CD4-positive, alpha-beta memory T cell (primary cell): ENCODE results near the gene MLLT6. TPM values are rescaled to one million over a fixed set of nuclear protein-coding genes. Genes with fewer than 3 reads are reported as not detected.
A peak's percentile ranks its signal among the peaks of the same experiment; 100 is the strongest.

ENCODE experiments used
- CTCF ChIA-PET: fragments of 350-600 bp; sonication (Branson Sonifier 250); formaldehyde crosslinking; loops from one replicate; lab custom pipeline; 2021; ENCODE audit warnings: inconsistent platforms; ENCODE audit not compliant: partially characterized antibody; lab: Charles Lee
- POLR2A ChIA-PET: fragments of 350-600 bp; sonication (Branson Sonifier 250); formaldehyde crosslinking; loops from one replicate; lab custom pipeline; 2021; ENCODE audit not compliant: partially characterized antibody; lab: Charles Lee
- DNase-seq, 5 donors: peaks; one replicate each; pipeline versions ENCODE4 v3.0.0 to v3.0.0-alpha.2; 2020 to 2022; ENCODE audit warnings: mixed read lengths in 1 of 5
- H3K27ac ChIP-seq: one replicate; pipeline ENCODE4 v1.7.0; 2013; ENCODE audit warnings: low read depth, low read length
- H3K27me3 ChIP-seq: 2 replicates; pipeline ENCODE4 v1.7.0; 2013; ENCODE audit warnings: mild to moderate bottlenecking, low read length, moderate library complexity; ENCODE audit not compliant: insufficient read depth
- H3K36me3 ChIP-seq: 2 replicates; pipeline ENCODE4 v1.7.0; 2013; ENCODE audit warnings: mild to moderate bottlenecking, low read length, moderate library complexity; ENCODE audit not compliant: insufficient read depth
- H3K4me1 ChIP-seq: 2 replicates; pipeline ENCODE4 v1.7.0; 2013; ENCODE audit warnings: mild to moderate bottlenecking, low read length, moderate library complexity; ENCODE audit not compliant: insufficient read depth
- H3K4me3 ChIP-seq, 2 donors: one replicate each; pipeline ENCODE4 v1.7.0; 2013; ENCODE audit warnings: low read length in 2 of 2, mild to moderate bottlenecking in 1 of 2
- H3K9me3 ChIP-seq, 2 donors: one replicate each; pipeline ENCODE4 v1.7.0; 2013; ENCODE audit warnings: low read length in 2 of 2, control low read depth in 1 of 2; ENCODE audit not compliant: control insufficient read depth in 1 of 2
- H3K27ac Mint-ChIP-seq, 7 donors: one replicate each; pipeline ENCODE4 v1.8.0; 2020 to 2021; ENCODE audit warnings: mixed read lengths in 7 of 7, mild to moderate bottlenecking in 6 of 7, inconsistent platforms in 3 of 7, moderate library complexity in 3 of 7
- H3K27me3 Mint-ChIP-seq, 2 donors: one replicate each; pipeline ENCODE4 v1.8.0; 2020 to 2021; ENCODE audit warnings: mixed read lengths in 2 of 2
- H3K36me3 Mint-ChIP-seq, 2 donors: one replicate each; pipeline ENCODE4 v1.8.0; 2020 to 2021; ENCODE audit warnings: mixed read lengths in 2 of 2, inconsistent platforms in 1 of 2, mild to moderate bottlenecking in 1 of 2
- H3K4me1 Mint-ChIP-seq, 4 donors: one replicate each; pipeline ENCODE4 v1.8.0; 2020 to 2021; ENCODE audit warnings: mixed read lengths in 4 of 4, mild to moderate bottlenecking in 1 of 4
- H3K4me3 Mint-ChIP-seq, 8 donors: one replicate each; pipeline ENCODE4 v1.8.0; 2020 to 2021; ENCODE audit warnings: mixed read lengths in 8 of 8, mild to moderate bottlenecking in 7 of 8, moderate library complexity in 6 of 8, inconsistent platforms in 3 of 8
- H3K9me3 Mint-ChIP-seq, 8 donors: one replicate each; pipeline ENCODE4 v1.8.0; 2020 to 2021; ENCODE audit warnings: mixed read lengths in 8 of 8, mild to moderate bottlenecking in 5 of 8, inconsistent platforms in 3 of 8, moderate library complexity in 1 of 8
- intact Hi-C: fragments of 100-400 bp; cut with micrococcal nuclease; formaldehyde crosslinking; loops from one replicate; pipeline ENCODE4 v1.15.1; 2023
- polyA plus RNA-seq, 2 donors: library from polyadenylated mRNA; unstranded; fragments of 300-500 nt; fragmentation: Illumina TruSeq; gene quantifications; one replicate each; pipeline ENCODE4 v1.2.3, GENCODE V29; 2021
- total RNA-seq, 2 experiments: library from RNA; stranded (reverse); gene quantifications; one replicate each; pipeline ENCODE4 v1.2.3, GENCODE V29; 2021

The MLLT6 gene
- total and polyA plus RNA-seq, 4 experiments from 2014 or later = 3.0 to 505 (median 254) TPM

DNA sequence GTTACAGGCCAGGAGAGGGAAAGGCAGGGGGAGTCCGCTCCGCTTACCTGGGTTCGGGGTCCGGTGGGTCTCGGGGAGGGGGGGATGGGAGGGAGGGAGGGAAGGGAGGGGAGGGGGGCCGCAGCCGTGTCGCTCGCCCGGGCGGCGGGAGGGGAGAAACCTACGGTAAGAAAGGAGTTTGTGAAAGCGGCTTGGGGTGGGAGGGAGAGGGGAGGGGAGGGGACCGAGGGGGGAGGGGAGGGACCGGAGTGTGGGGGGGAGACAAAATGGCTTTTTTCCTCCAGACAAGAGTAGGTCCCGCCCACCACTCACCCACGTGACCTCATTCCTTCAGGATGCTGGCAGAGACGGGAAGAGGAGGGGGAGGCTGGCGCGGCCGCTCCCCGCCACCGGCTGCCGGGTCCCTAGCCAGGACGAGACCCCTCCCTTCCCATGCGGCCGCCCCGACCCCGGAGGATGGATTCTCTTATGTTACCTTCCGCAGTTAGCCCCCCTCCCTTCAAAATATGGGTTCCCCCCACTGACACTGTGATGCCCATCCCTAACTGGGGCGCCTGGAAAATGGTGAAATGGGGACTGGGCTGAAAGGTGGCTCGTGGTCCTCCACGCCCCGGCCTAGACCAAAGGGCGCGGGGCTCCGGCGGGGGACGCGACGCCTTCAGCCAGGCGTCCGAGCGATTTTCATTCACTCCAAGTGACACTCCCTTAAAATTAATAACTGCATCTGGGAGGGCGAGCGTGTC lies 43.2 kb downstream of the MLLT6 start, which contains the start of gene PCGF2:
Gene PCGF2, minus strand, starts transcription at position 188 of the 743 bp plus-strand sequence. CDS start 7,934 bp downstream, outside the sequence.
- H3K27me3 Mint-ChIP-seq = peaks cover 23 to 27% of the 10 kb centered on the region in 2 donors
- DNase-seq = peak in 1 of 5 donors; percentile 35
- Histone ChIP-seq H3K27me3 (peaks cover 37% of the 10 kb centered on the region), H3K27ac (no peak within 1 kb of the TSS), H3K36me3 (no peaks in the 10 kb centered on the region), H3K4me3 (peak within 1 kb of the TSS; percentile 11 to 51), H3K4me1 (peaks cover 50% of the 10 kb centered on the region), H3K9me3 (no peaks in the 10 kb centered on the region)
- H3K27ac Mint-ChIP-seq = no peak within 1 kb of the TSS
- H3K4me3 Mint-ChIP-seq = peak within 1 kb of the TSS; percentile 63 to 99 (median 75)
- POLR2A ChIA-PET = interaction anchor here (1.8 to 5.5 kb wide), 2 partner anchors 17 to 43 kb away, joined by 5 to 50 read pairs; partner anchors contain the start of gene MLLT6
- CTCF ChIA-PET = no interaction called here
- intact Hi-C loops = no loop called here
- peaks cover 20 to 46% (median 32%) of the 10 kb centered on the region in 4 donors for H3K4me1 Mint-ChIP-seq
- peaks cover 0 to 14% (median 0%) of the 10 kb centered on the region in 8 donors for H3K9me3 Mint-ChIP-seq
- H3K36me3 Mint-ChIP-seq = peaks cover 3 to 16% of the 10 kb centered on the region in 2 donors

DNA sequence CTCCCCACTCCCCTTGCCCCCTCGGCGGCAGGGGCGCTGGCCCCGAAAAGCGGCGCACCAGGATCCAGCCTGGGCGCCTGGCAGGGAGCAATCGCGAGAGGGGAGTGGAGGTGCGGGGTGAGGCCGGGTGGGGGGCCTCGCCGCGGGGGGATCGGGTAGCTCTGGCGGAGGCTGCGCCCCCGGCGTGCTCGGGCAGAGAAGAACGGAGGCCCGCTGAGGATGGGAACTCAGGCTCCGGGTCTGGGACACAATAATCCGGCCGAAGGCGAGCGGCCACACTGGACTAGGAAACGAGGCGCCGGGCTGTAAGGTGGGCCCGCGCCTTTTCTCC lies 43.8 kb downstream of the MLLT6 start:
- peaks cover 37% of the 10 kb centered on the region for H3K27me3 ChIP-seq
- ChIA-PET CTCF (no interaction called here), POLR2A (interaction anchor here (0.6 to 5.5 kb wide), 3 partner anchors 18 to 43 kb away, joined by 3 to 50 read pairs (median 5); partner anchors contain the start of gene MLLT6)
- no peak for DNase-seq
- H3K4me1 Mint-ChIP-seq = peaks cover 23 to 52% (median 36%) of the 10 kb centered on the region in 4 donors
- H3K27ac ChIP-seq = no peak overlapping the region
- H3K4me3 ChIP-seq = peak overlapping the region in 1 of 2 donors; percentile 51
- H3K9me3 Mint-ChIP-seq = peaks cover 0 to 14% (median 0%) of the 10 kb centered on the region in 8 donors
- intact Hi-C loops = no loop called here
- no peaks in the 10 kb centered on the region for H3K9me3 ChIP-seq
- H3K4me1 ChIP-seq = peaks cover 55% of the 10 kb centered on the region
- H3K36me3 ChIP-seq = no peaks in the 10 kb centered on the region
- no peak overlapping the region for H3K27ac Mint-ChIP-seq
- H3K36me3 Mint-ChIP-seq = peaks cover 6 to 19% of the 10 kb centered on the region in 2 donors
- peak overlapping the region in 4 of 8 donors; percentile 65 to 78 (median 72) for H3K4me3 Mint-ChIP-seq
- peaks cover 23 to 27% of the 10 kb centered on the region in 2 donors for H3K27me3 Mint-ChIP-seq

DNA sequence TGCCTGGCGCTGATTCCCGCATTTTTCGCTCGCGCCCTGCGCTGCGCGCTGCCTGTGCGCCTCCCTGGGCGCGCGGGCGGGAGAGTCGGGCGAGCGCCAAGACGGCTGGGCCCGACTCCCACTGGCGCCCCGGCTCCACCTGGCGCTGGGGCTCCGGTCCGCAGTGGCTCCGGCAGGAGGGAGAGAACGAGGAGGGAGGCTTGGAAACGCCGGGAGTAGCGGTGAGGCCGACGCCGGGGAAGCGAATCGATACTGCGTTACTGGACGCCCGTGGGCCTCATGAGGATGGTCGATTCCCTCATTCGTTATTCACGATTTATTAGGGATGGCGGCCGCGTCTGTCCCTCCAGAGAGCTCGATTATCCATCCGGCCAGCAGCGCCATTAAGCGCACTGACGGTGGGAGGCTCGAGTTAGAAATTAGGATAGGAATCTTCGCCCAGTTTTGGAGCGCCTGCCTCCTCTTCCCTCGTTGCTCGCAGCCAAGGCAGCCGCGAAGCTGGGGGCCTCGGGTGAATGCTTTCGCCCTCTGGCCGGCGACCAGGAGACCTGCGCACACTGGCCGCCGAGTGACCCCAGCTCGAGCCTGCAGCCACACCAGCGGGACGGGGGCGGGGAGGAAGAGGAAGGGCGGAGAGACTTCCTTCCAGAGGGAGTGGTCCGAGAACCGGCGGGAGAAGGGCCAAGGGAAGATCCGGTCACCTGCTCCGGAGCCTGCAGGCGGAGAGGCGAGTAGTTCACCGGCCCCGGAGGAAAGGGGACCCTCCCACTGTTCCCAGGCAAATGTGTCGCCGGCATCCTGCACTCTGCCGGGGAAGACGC lies 44.4 kb downstream of the MLLT6 start:
- Mint-ChIP-seq H3K4me1 (peaks cover 25 to 54% (median 38%) of the 10 kb centered on the region in 4 donors), H3K27ac (peak overlapping the region in 1 of 7 donors; percentile 93), H3K9me3 (peaks cover 0 to 14% (median 0%) of the 10 kb centered on the region in 8 donors), H3K36me3 (peaks cover 8 to 20% of the 10 kb centered on the region in 2 donors), H3K4me3 (peak overlapping the region; percentile 63 to 100 (median 73)), H3K27me3 (peaks cover 23 to 27% of the 10 kb centered on the region in 2 donors)
- Histone ChIP-seq H3K4me3 (peak overlapping the region; percentile 46 to 51), H3K4me1 (peaks cover 58% of the 10 kb centered on the region), H3K27ac (no peak overlapping the region), H3K27me3 (peaks cover 37% of the 10 kb centered on the region), H3K9me3 (no peaks in the 10 kb centered on the region), H3K36me3 (peaks cover under 1% of the 10 kb centered on the region)
- CTCF ChIA-PET = no interaction called here
- POLR2A ChIA-PET = interaction anchor here (0.6 to 5.5 kb wide), 3 partner anchors 18 to 44 kb away, joined by 3 to 50 read pairs (median 5); partner anchors contain the start of gene MLLT6
- peak in 3 of 5 donors; percentile 21 to 34 (median 33) for DNase-seq
- intact Hi-C loops = loop anchor here (5.0 kb wide), 3 partner anchors 72 to 192 kb away; partner anchors contain the start of gene RPL23

DNA sequence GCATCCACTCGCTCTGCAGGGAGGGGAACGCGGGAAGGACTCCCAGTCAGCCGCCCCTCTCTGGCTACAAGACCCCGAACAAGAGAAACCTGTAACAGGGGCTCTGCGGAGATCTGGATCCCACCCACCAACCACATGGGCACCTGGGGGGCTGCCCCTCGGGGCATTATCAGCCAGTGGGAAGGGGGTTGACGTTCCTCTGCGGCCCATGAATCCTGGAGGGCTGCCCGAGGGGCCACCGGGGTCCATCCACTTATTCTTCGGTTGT lies 44.9 kb downstream of the MLLT6 start:
- H3K27me3 Mint-ChIP-seq = peaks cover 18 to 27% of the 10 kb centered on the region in 2 donors
- peak overlapping the region in 1 of 7 donors; percentile 93 for H3K27ac Mint-ChIP-seq
- Histone ChIP-seq H3K9me3 (no peaks in the 10 kb centered on the region), H3K36me3 (peaks cover 6% of the 10 kb centered on the region), H3K27me3 (peaks cover 37% of the 10 kb centered on the region), H3K4me1 (peaks cover 64% of the 10 kb centered on the region), H3K4me3 (peak overlapping the region; percentile 46 to 51), H3K27ac (no peak overlapping the region)
- intact Hi-C loops = loop anchor here (5.0 kb wide), 3 partner anchors 73 to 193 kb away; partner anchors contain the start of gene RPL23
- peaks cover 0 to 14% (median 0%) of the 10 kb centered on the region in 8 donors for H3K9me3 Mint-ChIP-seq
- H3K36me3 Mint-ChIP-seq = peaks cover 12 to 23% of the 10 kb centered on the region in 2 donors
- ChIA-PET POLR2A (interaction anchor here (1.0 to 5.5 kb wide), 4 partner anchors 14 to 44 kb away, joined by 3 to 50 read pairs (median 22); partner anchors contain the start of gene MLLT6), CTCF (no interaction called here)
- peak overlapping the region; percentile 72 to 100 (median 98) for H3K4me3 Mint-ChIP-seq
- no peak for DNase-seq
- H3K4me1 Mint-ChIP-seq = peaks cover 27 to 58% (median 42%) of the 10 kb centered on the region in 4 donors

DNA sequence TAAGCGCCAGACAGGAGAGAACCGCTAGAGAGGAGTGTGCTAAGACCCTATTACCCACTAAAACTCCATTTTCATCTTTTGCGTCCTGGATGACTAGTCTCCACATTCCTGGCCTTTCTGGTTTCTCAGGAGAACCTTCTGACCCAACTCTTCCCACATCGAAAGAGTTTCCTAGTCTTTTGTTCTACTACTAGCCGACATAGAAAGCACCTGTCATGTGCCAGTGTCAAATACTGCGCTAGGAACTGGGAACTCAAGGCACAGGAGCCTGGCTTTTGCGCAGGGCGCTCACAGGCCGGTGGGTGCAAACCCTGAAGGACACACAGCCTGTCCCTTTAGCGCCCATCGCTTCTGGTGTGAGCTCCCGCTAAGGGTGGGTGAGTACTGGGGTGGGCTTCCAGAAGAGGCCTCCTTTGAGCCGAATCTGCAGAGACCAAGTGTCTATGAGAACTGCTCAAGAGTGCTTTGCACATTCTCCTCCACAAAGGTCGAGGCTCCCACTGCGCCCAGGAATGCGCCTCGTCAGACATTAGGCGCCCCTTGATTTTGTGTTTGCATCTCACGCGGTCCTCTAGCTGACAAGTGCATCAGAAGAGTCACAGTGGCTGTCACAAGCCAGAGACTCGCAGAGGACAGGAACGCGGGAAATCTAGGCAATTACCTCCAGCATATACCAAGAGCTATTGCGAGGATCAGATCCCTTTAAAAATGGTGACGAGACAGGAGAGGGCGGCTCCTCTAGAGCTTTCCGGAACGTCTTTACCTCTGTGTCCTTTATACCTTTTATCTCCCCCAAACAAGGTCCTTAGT lies 45.4 kb downstream of the MLLT6 start:
- peak in 1 of 5 donors; percentile 42 for DNase-seq
- Mint-ChIP-seq H3K4me1 (peaks cover 27 to 59% (median 44%) of the 10 kb centered on the region in 4 donors), H3K4me3 (peak overlapping the region; percentile 95 to 100 (median 99)), H3K27ac (peak overlapping the region in 6 of 7 donors; percentile 43 to 99 (median 78)), H3K9me3 (peaks cover 0 to 14% (median 0%) of the 10 kb centered on the region in 8 donors), H3K36me3 (peaks cover 12 to 23% of the 10 kb centered on the region in 2 donors), H3K27me3 (peaks cover 18 to 27% of the 10 kb centered on the region in 2 donors)
- intact Hi-C loops = loop anchor here (5.0 kb wide), 3 partner anchors 73 to 193 kb away; partner anchors contain the start of gene RPL23
- Histone ChIP-seq H3K4me1 (peaks cover 64% of the 10 kb centered on the region), H3K36me3 (peaks cover 6% of the 10 kb centered on the region), H3K27ac (no peak overlapping the region), H3K9me3 (no peaks in the 10 kb centered on the region), H3K27me3 (peaks cover 37% of the 10 kb centered on the region), H3K4me3 (peak overlapping the region; percentile 46 to 94)
- CTCF ChIA-PET = interaction anchor here (1.2 kb wide), 1 partner anchor 15 kb away, joined by 4 read pairs; no protein-coding TSS in a partner anchor
- POLR2A ChIA-PET = interaction anchor here (1.0 to 5.5 kb wide), 6 partner anchors 14 to 148 kb away, joined by 3 to 50 read pairs (median 14); partner anchors contain the start of genes LASP1, MLLT6 and PIP4K2B
